DOHH2 (cell line): ENCODE measurements around the gene ALS2.

Source experiments
- EZH2phosphoT487 ChIP-seq: fragments of 200-600 bp; sonication (generic); IDR thresholded peaks from 2 replicates; pipeline ENCODE4 v1.6.1; 2017; ENCODE audit warnings: borderline replicate concordance, mild to moderate bottlenecking, antibody characterized with exemption, low read length, moderate library complexity, mixed read lengths
- TF ChIP-seq, protein P1 (sequence below): fragments of 200-600 bp; sonication (generic); IDR thresholded peaks from one replicate; pipeline ENCODE4 v1.5.1; 2014; ENCODE audit warnings: antibody characterized with exemption, mild to moderate bottlenecking, low read depth, low read length; ENCODE audit not compliant: poor library complexity, severe bottlenecking

DNA sequence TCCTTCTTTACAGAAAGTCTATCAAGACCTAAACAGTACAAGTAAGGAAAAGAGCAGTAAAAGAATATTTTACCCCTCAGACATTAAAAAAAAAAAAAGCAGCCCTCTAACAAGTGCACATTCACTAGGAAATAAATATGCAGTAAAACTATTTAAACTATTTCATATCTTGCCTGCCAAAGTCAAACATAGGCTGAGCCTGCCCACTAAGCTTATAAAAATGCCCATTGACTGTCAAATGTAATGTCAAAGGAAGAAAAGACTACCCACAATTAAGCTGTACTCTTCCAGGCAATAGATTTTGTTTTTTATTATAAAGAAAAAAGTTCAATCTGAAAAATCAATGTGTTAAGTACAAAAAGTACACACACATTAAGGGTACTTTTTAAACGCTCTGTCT, 11.8 kb downstream of the ALS2 start:
- TF ChIP-seq, protein P1, sequence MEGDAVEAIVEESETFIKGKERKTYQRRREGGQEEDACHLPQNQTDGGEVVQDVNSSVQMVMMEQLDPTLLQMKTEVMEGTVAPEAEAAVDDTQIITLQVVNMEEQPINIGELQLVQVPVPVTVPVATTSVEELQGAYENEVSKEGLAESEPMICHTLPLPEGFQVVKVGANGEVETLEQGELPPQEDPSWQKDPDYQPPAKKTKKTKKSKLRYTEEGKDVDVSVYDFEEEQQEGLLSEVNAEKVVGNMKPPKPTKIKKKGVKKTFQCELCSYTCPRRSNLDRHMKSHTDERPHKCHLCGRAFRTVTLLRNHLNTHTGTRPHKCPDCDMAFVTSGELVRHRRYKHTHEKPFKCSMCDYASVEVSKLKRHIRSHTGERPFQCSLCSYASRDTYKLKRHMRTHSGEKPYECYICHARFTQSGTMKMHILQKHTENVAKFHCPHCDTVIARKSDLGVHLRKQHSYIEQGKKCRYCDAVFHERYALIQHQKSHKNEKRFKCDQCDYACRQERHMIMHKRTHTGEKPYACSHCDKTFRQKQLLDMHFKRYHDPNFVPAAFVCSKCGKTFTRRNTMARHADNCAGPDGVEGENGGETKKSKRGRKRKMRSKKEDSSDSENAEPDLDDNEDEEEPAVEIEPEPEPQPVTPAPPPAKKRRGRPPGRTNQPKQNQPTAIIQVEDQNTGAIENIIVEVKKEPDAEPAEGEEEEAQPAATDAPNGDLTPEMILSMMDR = no peak
- no peak for TF ChIP-seq EZH2phosphoT487
